ENCODE data around the gene CPVL.

CPVL gene

GRCh38 chr7:29065181-29065857 is 81.0 kb downstream of the CPVL start:
- H3K4me3 ChIP-seq (ENCODE audit: low read depth, low read length) = no peak overlapping the region
- DNase-seq (ENCODE audit: low read depth) = no peak

GRCh38 chr7:29063872-29064271 is 82.5 kb downstream of the CPVL start:
- no peak overlapping the region for H3K4me3 ChIP-seq (ENCODE audit: low read depth, low read length)
- DNase-seq (ENCODE audit: low read depth) = no peak

- DNase-seq (ENCODE audit: low read depth) = no peak
- no peak overlapping the region for H3K4me3 ChIP-seq (ENCODE audit: low read depth, low read length)
These were observed 83.1 kb downstream of the CPVL start for GRCh38 chr7:29063236-29063635.

- H3K4me3 ChIP-seq (ENCODE audit: low read depth, low read length) = no peak overlapping the region
- DNase-seq (ENCODE audit: low read depth) = no peak
These were observed 93.0 kb downstream of the CPVL start for GRCh38 chr7:29053105-29053872.

GRCh38 chr7:29046978-29047377 is 99.4 kb downstream of the CPVL start:
- no peak overlapping the region for H3K4me3 ChIP-seq (ENCODE audit: low read depth, low read length)
- DNase-seq (ENCODE audit: low read depth) = no peak

- no peak overlapping the region for H3K4me3 ChIP-seq (ENCODE audit: low read depth, low read length)
- DNase-seq (ENCODE audit: low read depth) = no peak
These were observed 100.9 kb downstream of the CPVL start for GRCh38 chr7:29045258-29046086.

DNA sequence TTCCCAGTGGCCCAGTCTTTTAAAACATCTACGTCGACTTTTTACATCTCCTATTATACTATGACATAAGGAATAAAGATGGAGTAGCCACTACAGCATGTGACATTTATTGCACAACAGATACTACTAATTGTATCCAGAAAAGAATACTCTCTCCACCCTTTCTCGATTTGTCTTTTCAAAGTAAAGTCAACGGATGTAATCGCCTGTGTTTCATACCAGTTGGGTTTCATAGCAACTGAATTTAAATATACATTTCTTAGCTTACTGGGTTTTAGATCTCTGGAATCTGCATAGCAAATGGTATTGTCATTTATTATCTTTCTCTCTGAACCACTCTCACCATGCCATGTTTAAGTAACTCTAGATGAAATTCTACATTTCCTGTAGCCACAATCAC is 101.8 kb downstream of the CPVL start:
- H3K4me3 ChIP-seq (ENCODE audit: low read depth, low read length) = no peak overlapping the region
- no peak for DNase-seq (ENCODE audit: low read depth)

- no peak overlapping the region for H3K4me3 ChIP-seq (ENCODE audit: low read depth, low read length)
- DNase-seq (ENCODE audit: low read depth) = no peak
These were observed 102.8 kb downstream of the CPVL start for GRCh38 chr7:29043576-29043975.

- DNase-seq (ENCODE audit: low read depth) = no peak
- no peak overlapping the region for H3K4me3 ChIP-seq (ENCODE audit: low read depth, low read length)
These were observed 103.5 kb downstream of the CPVL start for GRCh38 chr7:29042824-29043231.

DNA sequence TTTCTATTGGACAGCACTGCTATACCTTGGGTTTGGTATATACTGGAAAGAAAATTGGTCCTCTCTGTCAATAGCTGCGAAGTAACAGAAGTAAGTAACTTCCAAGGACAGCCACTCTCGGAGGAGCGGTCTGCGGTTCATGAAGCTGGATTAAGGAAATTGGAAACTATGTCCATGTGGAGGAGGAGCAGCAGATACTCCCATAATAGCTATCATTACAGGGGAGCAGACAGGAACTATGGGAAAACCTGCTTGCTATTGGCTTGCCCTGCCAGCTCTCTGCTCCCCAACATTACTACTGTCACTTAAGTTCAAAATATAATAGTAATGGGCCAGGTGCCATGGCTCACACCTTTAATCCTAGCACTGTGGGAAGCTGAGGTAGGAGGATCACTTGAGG is 104.3 kb downstream of the CPVL start:
- DNase-seq (ENCODE audit: low read depth) = no peak
- H3K4me3 ChIP-seq (ENCODE audit: low read depth, low read length) = no peak overlapping the region

- DNase-seq (ENCODE audit: low read depth) = no peak
- H3K4me3 ChIP-seq (ENCODE audit: low read depth, low read length) = no peak overlapping the region
These were observed 105.8 kb downstream of the CPVL start for GRCh38 chr7:29040579-29040925.

DNA sequence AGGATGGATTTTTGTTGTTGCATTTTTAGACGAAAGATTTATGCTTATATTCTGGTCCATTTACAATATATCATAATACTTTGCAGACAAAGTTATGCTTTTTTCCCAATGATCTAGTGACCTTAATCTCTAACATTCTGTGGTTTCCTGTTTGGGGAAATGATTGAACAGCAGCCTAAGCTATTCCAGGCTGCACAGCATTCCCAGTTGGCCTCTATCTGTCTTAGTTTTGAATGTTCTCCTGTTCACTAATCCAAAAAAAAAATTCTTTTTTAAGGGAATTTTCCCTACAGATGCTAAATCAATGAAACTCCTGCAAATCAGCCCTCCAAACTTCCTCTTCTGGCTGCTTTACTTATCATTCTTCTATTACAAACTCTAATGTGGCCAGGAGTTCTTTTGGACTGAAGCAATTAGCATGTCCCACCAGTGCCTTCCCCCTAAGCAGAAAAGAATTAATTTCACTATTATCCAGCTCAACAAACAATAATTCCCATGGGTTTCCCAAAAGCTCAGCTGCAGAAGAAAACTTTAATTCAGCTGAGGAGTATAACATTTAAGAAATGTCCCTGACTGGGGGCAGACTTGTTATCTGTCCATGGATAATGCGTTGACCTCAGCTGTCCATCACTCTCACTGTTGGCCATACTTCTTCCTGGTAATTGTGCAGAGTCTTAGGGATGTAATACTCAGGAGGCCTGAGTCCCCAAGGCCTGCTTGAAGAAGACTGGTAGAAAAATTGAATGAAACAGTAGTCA is 106.3 kb downstream of the CPVL start:
- no peak for DNase-seq (ENCODE audit: low read depth)
- no peak overlapping the region for H3K4me3 ChIP-seq (ENCODE audit: low read depth, low read length)

- no peak for DNase-seq (ENCODE audit: low read depth)
- H3K4me3 ChIP-seq (ENCODE audit: low read depth, low read length) = no peak overlapping the region
These were observed 107.9 kb downstream of the CPVL start for GRCh38 chr7:29038463-29038862.

GRCh38 chr7:29035044-29035740 is 111.1 kb downstream of the CPVL start:
- no peak overlapping the region for H3K4me3 ChIP-seq (ENCODE audit: low read depth, low read length)
- DNase-seq (ENCODE audit: low read depth) = peak; percentile 53

DNA sequence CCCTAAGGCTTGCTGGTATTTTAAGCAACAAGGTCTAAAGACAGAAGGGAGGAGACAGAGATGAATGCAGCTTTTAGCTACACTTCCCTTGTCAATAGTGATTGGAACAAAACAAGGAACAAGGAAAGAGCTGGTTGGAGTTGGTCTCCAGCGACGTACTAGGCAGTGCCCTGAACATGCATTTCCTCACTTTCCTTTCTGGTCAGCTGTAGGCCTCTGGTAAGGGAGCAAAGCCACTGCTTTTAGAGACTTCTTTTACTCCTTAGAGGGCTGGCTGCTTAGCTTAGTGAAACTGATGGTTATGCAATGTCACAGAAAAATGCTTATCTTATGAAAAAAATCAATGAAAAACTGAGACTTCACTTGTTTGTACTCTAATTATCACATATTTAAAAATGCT is 112.8 kb downstream of the CPVL start:
- H3K4me3 ChIP-seq (ENCODE audit: low read depth, low read length) = no peak overlapping the region
- DNase-seq (ENCODE audit: low read depth) = no peak

- H3K4me3 ChIP-seq (ENCODE audit: low read depth, low read length) = no peak overlapping the region
- no peak for DNase-seq (ENCODE audit: low read depth)
These were observed 114.2 kb downstream of the CPVL start for GRCh38 chr7:29032146-29032545.

DNA sequence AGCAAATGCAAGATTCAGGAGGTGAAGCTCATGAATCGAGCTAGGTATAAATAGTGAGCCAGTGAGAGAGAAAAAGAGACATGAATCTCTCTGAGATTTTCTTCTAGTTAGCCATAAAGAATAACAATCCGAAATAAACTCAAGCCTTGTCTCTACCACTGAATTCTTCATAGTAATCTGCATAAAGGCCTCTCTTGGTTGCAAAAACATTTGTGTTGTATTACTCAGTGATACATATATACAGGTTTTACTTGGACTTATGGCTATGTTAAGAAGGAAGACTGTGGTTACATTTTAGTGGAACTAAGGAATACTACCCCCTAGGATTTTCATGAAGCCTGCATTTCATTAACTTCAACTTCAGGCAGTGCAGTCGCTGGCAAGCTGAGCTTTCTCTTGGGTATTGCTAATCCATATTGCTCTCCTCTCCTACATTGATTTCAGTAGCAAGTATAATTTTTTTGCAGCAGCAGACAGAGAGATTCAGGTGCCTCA is 115.5 kb downstream of the CPVL start:
- no peak for DNase-seq (ENCODE audit: low read depth)
- no peak overlapping the region for H3K4me3 ChIP-seq (ENCODE audit: low read depth, low read length)

DNA sequence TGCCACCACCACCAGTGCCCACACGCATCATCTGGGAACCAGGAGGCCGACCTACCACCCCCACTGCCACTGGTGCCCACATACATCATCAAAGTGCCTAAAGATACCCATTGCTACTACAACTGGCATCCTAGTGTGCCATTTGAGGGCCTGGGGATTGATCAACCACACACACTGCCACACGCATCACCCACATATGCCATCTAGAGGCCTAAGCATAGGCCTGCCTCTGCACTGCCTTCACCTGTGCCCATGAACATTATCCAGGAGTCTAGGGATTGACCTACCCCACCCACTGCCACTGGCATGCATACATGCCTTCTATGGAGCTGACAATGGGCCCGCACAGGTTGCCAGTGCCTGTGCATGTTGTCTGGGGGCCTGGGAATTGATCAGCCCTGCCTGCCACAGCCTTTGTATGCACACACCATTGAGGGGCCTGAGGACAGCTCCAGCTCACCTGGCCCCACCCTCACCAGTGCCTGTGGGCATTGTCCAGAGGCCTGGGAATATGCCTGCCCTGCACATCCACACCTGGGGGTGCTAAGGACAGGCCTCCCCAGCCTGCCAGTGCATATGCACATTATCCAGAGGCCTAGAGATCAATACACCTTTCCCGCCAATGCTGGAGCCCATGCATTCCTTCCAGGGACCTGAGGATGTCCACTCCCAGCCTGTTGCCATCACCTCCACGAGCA is 123.9 kb downstream of the CPVL start:
- H3K4me3 ChIP-seq (ENCODE audit: low read depth, low read length) = no peak overlapping the region
- DNase-seq (ENCODE audit: low read depth) = no peak

Data from skeletal muscle cell (primary cell).